Endothelial cell of hepatic sinusoid (primary cell): Measurements from ENCODE around the gene TAGLN3.

Experiments
- in situ Hi-C: cut with HindIII; loops from 2 replicates; pipeline ENCODE4 v1.10.0; 2017; ENCODE audit warnings: low sequenced_read_pairs

The TAGLN3 gene

DNA sequence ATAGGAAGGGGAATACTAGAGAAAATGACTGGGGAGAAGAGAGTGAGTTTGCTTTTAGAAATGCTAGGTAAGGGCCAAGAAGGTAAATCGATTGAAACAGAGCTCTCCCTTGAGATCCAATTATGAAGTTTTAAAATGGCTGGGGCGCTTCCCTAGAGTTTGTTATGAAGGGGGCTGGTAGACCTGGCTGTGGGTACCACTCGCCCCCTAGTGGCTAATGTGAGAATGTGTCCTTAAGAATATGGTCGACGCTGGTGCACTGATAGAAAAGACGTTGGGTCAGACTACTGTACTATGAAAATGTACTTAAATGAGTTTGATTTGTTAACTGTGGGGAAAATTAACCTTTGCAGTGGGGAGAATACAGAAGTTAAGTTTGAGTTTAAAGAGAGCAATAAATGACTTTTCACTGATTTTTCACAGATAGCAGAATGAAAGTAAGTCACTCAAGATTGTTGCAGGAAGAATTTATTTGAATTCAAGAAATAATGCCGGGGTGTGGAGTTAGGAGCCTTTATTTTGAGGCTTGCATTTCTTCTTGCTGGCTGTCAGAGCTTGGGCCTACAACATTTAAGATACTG lies 45.0 kb downstream of the TAGLN3 start:
- in situ Hi-C loops = no loop called here

DNA sequence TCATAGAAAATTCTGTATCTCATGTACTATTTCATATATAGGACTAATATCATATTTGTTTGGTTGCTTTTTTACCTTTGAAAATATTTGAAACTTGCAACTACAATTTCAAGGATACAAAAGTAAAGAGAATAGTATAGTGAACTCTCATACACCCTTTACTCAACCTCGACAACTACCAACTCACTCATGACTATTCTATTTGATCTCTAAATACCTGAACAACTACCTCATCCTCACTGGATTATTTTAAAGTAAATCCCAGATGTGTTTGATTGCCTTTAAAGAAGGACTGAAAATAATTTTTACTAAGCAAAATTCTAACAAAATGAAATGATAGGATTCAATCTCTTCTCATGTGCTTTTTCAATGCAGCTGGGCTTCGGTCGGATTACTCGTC lies 47.9 kb downstream of the TAGLN3 start:
- in situ Hi-C loops = no loop called here

DNA sequence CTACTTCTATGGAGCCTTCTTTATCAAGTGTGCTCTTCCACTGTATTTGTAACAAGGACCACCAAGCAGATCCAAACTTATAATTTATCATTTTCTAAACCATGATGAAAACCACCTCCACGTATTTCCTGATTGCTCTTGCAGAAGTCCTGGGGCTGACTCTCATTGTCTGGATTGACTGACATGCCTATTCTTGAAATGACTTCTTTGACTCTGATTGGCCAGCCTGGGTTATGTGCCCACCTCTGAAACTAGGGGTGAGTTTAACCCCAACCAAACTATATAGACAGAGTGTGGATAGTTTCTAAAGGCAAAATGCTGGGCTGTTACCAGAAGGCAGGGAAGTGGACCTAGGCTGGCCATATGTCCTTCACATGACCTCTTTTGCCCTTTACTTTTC lies 48.5 kb downstream of the TAGLN3 start:
- in situ Hi-C loops = no loop called here

DNA sequence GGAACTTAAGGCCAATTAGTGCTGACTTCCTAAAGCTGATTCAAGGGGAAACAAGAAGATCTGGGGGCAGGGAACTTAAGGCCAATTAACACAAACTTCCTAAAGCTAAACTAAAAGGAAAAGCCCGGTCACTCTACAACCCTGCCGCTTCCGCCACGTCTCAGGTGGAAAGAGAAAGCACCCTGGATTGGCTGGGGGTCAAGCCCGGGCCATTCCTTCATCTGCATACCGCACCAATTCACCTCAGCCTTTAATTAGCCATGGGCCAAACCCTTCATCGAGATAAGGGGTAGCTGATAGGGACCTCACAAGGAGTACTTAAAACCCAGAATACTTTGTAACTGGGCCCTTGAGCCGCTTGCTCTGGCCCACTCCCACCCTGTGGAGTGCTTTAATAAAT lies 50.2 kb downstream of the TAGLN3 start:
- in situ Hi-C loops = no loop called here

DNA sequence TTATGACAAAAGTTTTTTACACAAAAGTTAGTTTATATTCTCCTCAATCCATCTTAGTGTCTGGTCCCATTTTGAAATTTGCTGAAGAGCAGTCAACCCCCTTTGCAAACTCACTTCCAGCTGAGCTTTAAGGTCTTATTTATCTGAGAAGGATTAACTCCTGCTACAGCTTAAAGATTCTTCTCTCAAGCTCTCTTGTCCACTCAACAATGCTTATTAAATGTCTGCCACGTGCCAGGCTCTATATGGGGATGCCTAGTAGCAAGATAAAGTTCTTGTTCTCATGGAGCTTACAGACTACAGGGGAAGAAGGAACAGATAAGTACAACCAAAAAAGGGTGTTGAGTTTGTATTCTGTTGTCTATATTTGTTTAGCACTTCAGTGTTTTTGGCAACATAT lies 54.5 kb downstream of the TAGLN3 start:
- in situ Hi-C loops = no loop called here

DNA sequence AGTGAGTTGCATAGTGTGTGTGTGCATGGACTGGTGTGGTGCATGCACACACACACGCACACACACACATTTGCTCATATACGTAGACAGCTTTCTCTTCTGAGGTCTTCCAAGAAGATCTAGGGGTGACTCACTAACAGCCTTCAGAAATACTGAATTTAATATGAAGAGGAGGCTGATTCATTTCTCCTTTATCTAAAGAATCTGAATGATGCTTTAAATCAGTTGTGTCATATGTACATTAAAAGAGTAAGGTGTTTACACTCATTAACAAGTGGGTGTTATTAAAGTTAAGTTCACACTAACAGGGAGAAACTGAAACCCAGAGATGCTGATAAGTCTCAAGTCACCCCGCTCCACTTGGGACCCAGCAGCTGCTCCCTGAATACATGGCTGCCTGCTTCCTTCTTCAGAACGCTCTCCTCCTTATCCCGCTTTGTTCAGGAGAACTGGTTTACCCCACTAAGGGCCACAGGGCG lies 57.8 kb downstream of the TAGLN3 start:
- in situ Hi-C loops = no loop called here

DNA sequence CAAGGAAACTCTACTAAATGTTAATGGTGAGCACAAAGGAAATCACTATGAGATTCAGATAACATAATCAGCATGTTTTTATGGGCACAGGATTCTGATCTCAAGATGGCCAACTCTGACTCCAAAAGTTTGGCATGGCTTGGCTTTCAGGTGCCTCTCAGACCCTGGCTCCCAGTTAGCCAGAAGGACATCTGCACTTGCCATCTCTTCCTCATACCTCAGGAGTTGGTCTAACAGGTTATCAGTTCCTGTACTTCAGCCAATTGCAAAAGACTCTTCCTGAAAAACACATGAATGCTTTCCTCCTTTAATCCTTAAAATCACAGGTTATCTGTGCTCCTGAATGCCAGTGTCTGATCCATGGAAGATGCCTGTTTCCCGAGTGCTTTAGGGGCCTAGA lies 60.8 kb downstream of the TAGLN3 start:
- in situ Hi-C loops = no loop called here

DNA sequence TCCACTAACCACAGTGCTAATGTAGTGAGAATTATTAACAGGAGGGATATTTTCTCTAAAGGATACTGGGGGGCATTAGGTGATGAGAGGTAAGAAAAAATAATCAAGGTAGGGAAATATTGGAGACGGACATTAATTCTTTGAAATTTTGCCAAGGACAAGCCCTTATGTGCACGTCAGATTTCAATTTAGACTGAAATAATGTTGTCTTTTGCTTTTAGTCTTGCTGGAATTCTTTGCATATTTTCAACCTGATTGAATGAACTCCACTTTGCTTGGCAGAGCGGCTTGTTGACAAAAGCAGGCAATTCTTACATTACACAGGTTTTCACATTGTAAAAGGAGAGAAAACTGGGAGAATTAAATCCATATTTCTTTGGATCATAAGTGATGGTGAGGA lies 62.4 kb downstream of the TAGLN3 start:
- in situ Hi-C loops = no loop called here
